Measurements from ENCODE around the gene ACOT12. TPM values are rescaled to one million over a fixed set of nuclear protein-coding genes. Genes with fewer than 3 reads are reported as not detected.

Gene ACOT12
- total and polyA plus RNA-seq, 2 of the 13 experiments (the other 11 are each of a cell fraction or from before 2014, with no cell fraction given): not detected

- TF ChIP-seq ZNF883 (CRISPR knock-in tag; IDR thresholded peaks at IDR 0.05; ENCODE audit: not compliant biosample characterization) (no peak), MIER3 (CRISPR knock-in tag; IDR thresholded peaks at IDR 0.05; ENCODE audit: borderline replicate concordance) (no peak), SALL2 (CRISPR knock-in tag; IDR thresholded peaks at IDR 0.05) (no peak), RFX3 (CRISPR knock-in tag; IDR thresholded peaks at IDR 0.05) (no peak), JDP2 (CRISPR knock-in tag; IDR thresholded peaks at IDR 0.05; ENCODE audit: borderline replicate concordance) (no peak), ZSCAN29 (CRISPR knock-in tag; conservative IDR thresholded peaks at IDR 0.05) (no peak), AKAP8 (CRISPR knock-in tag; IDR thresholded peaks at IDR 0.05) (no peak), ZNF274 (CRISPR knock-in tag; IDR thresholded peaks at IDR 0.05) (no peak), SRSF9 (IDR thresholded peaks at IDR 0.05; ENCODE audit: borderline replicate concordance, insufficient read depth, low read depth, low read length, poor library complexity, severe bottlenecking) (no peak), GZF1 (CRISPR knock-in tag; IDR thresholded peaks at IDR 0.05) (no peak), DNMT3B (CRISPR knock-in tag; conservative IDR thresholded peaks at IDR 0.05) (no peak), RBM39 (IDR thresholded peaks at IDR 0.05; ENCODE audit: low read depth, low read length, poor library complexity, severe bottlenecking) (no peak), KDM6A (CRISPR knock-in tag; IDR thresholded peaks at IDR 0.05; ENCODE audit: low read depth) (peak; percentile 77), FOXA1 (IDR thresholded peaks at IDR 0.05) (no peak), FOXA1 (CRISPR knock-in tag; IDR thresholded peaks at IDR 0.05) (peak; percentile 84), FOXJ3 (CRISPR knock-in tag; IDR thresholded peaks at IDR 0.05; ENCODE audit: borderline replicate concordance) (peak; percentile 93; the same call in 1 of the 2 replicates), SRSF4 (IDR thresholded peaks at IDR 0.05; ENCODE audit: low read depth, low read length, poor library complexity, severe bottlenecking) (no peak), ZNF512 (CRISPR knock-in tag; IDR thresholded peaks at IDR 0.05) (no peak), XBP1 (CRISPR knock-in tag; IDR thresholded peaks at IDR 0.05) (no peak), NCOA5 (CRISPR knock-in tag; IDR thresholded peaks at IDR 0.05) (no peak), POGZ (CRISPR knock-in tag; IDR thresholded peaks at IDR 0.05) (peak; percentile 75), GPN1 (CRISPR knock-in tag; IDR thresholded peaks at IDR 0.05; ENCODE audit: borderline replicate concordance) (no peak), CBX1 (IDR thresholded peaks at IDR 0.05; ENCODE audit: low read depth) (no peak), ISX (CRISPR knock-in tag; conservative IDR thresholded peaks at IDR 0.05) (no peak), ZNF547 (CRISPR knock-in tag; IDR thresholded peaks at IDR 0.05) (peak; percentile 56; the same call in 1 of the 2 replicates), U2AF2 (IDR thresholded peaks at IDR 0.05; ENCODE audit: low read depth, low read length) (no peak), ZNF614 (CRISPR knock-in tag; IDR thresholded peaks at IDR 0.05; ENCODE audit: borderline replicate concordance) (0 out of 2 replicates have a peak, but pooled peaks have one; percentile 35), HCFC1 (IDR thresholded peaks at IDR 0.05; ENCODE audit: low read depth, low read length) (no peak), RORA (CRISPR knock-in tag; IDR thresholded peaks at IDR 0.05) (no peak)
- TF ChIP-seq, protein P1, sequence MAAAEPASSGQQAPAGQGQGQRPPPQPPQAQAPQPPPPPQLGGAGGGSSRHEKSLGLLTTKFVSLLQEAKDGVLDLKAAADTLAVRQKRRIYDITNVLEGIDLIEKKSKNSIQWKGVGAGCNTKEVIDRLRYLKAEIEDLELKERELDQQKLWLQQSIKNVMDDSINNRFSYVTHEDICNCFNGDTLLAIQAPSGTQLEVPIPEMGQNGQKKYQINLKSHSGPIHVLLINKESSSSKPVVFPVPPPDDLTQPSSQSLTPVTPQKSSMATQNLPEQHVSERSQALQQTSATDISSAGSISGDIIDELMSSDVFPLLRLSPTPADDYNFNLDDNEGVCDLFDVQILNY (CRISPR knock-in tag; conservative IDR thresholded peaks at IDR 0.05): no peak
Observed at GRCh38 chr5:81371354-81371876, 22.5 kb downstream of the ACOT12 start (continued).
